GM21515 (cell line): ENCODE data around the gene PDZRN3.

Experiments
- ATAC-seq: cut with Tn5 transposase; IDR thresholded peaks from one replicate; pipeline ENCODE4 v1.9.1; 2021; ENCODE audit not compliant: unreplicated experiment

The PDZRN3 gene

GRCh38 chr3:73624821-73625665, at the start of gene PDZRN3:
Gene PDZRN3, minus strand, starts transcription at chr3:73624941.
- no peak for ATAC-seq

- no peak for ATAC-seq
Measured at GRCh38 chr3:73674280-73674679, 49.5 kb upstream of the PDZRN3 start.

DNA sequence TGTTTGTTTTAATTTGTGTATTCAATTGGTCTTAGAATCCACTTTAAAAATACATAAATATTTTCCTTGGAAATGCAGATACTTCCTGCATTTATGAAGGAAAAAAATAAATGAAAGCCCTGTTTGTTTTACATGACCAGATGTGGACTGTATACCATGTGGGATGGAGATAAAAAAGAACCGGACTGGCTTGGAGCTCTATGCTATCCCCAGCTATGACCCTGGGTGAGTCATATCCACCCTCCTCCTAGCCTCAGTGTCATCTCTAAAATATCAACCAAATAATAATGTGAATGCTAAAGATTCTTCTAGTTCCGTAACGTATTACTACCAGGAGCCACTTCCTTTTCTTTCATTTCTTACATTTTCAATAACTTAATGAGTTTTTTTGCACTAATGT, 44.5 kb upstream of the PDZRN3 start:
- ATAC-seq: no peak

GRCh38 chr3:73668391-73668790, 43.6 kb upstream of the PDZRN3 start:
- ATAC-seq: no peak

DNA sequence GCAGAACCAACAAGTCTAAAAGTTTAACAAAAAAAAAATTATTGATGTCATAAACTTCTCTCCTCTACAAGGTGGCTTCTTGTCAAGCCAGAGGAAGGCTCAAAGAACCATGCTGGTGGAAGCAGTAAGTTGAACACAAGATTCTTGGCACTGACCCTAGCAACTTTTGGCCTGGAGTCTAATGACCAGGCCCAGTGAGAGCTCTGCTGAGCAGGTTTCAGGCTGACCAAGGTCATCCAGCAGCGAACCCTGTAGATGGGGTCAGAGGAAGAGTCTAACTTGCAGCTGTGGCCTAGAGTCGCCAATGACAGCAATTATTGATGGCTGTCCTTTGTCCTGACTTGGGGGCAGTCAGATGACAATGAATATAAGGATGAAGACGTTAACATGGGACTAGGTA, 43.1 kb upstream of the PDZRN3 start:
- ATAC-seq: no peak

DNA sequence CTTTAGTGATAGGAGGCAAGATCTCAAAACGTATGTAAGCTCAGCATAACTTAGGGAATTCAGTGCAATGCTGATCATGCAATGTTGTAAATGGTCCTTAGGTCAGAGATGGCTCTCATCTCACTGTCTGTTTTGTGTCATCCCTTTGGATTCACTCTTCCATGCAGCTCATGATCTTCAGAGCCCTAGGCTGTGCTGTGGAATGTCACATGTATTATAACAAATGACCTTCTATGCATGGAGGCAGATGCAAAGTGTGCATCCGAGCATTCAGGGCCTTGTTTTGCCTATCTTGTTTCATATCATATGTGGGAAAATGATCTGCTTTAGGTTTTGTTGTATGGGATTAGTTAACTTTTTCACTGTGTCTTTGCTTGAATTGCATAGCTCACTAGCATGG, 40.5 kb upstream of the PDZRN3 start:
- ATAC-seq: no peak

GRCh38 chr3:73664389-73664788, 39.6 kb upstream of the PDZRN3 start:
- no peak for ATAC-seq

DNA sequence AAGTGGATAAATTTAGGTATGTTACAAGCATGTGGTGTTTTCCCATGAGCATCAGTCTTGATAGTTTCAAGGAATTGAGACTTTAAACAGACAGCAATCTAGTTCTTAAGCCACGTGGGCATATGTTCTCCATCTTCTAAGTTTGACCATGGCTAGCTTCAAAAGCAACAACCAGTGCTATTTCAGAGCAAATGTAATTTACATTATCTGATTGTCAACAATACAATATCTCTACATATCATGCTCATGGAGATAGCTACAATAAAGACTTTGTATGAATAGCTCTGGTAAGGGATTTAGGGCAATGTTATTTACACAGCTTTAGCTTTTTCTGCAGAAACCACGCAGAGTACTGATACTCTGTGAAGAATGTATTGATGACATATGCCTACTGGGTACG, 38.8 kb upstream of the PDZRN3 start:
- ATAC-seq: no peak

GRCh38 chr3:73661265-73661664, 36.5 kb upstream of the PDZRN3 start:
- ATAC-seq: no peak

DNA sequence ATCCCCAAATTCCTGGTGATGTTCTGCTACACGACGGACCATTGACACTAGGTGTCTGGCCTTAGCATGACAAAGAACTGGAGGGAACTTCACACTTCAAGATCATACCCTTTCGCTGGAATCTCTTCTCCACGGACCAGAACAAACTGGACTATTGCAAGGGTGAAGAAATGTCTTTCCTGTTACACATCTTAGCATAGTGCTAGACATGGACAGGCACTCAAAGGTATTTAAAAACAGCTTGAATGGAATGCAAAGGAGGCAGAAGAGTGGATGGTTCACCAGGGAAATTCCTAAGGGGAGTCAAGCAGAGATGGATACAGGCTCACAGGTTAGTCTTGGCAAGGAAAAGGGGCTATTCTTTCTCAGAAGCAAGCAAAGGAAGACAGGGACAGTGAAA, 33.5 kb upstream of the PDZRN3 start:
- ATAC-seq: no peak

DNA sequence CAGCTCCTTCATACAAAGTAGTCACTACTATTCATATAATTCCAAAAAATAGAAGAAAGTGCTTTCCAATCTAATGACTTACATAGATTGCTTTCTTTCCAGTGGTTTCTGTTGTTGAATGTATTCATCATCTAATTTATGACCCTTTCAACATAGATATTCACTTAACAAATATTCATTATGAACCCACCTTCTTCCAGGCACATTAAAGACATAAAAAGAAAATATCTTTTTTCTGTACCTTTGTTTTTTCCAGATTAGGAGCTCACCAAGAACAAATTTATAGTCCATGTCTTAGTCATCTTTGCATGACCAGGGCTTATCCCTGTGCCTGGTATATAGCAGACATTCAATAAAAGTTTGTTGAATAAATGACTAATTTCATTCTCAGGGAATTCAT, 32.4 kb upstream of the PDZRN3 start:
- no peak for ATAC-seq

GRCh38 chr3:73656241-73656890, 31.6 kb upstream of the PDZRN3 start:
- ATAC-seq: no peak

DNA sequence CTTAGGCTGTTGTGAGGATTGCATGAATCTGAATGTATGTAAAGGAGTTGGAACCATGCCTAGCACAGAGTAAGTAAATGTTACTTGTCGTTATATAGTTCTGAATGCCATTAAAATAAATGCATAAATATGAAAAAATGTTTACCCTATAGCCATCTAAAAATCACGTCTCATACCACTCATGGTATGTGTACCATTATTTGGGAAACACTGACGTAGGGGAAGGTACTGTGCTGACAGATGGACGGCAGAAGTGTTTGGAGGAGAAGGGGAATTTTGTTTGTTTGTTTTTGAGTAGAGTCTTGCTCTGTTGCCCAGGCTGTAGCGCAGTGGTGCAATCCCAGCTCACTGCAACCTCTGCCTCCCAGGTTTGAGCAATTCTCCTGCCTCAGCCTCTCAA, 30.5 kb upstream of the PDZRN3 start:
- no peak for ATAC-seq

- no peak for ATAC-seq
Measured at GRCh38 chr3:73653877-73654276, 29.1 kb upstream of the PDZRN3 start.

DNA sequence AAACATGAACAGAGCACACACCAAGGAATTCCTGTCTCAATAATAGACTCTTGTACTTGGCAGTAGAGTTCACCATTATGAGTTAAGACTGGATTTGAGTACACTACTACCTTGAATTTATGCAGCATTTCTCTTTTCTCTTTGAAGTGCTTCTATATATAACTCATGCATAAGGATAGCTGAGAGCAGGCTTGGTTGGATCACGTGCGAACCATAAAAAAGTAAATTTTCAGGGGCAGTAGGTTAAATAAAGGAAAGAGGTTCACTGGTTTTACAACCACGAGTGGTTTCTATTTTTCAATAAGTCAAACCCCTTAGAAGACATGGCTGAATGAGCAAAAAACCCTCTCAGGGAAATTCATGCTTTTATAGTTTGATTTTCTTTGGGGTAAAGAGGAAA, 28.6 kb upstream of the PDZRN3 start:
- no peak for ATAC-seq

DNA sequence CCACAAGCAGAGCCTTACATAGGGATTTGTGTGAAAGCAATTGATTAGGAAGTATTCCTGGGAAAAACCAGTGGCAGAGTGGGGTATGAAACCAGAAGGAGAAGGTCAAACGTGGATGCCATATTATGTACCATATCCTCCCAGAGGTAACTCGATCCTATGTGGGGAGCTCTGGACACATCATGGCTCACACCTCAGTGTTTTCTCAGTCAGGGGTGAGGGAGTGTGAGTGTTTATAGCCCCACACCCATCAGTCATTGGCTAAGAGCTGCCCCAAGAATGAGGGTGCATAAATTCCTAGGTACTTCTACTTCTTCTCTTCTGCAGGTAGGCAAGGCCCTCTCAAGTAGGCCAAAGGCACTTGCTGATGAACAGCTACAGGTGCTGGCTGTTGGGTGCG, 28.2 kb upstream of the PDZRN3 start:
- ATAC-seq: no peak

- no peak for ATAC-seq
Measured at GRCh38 chr3:73637042-73637441, 12.3 kb upstream of the PDZRN3 start.

DNA sequence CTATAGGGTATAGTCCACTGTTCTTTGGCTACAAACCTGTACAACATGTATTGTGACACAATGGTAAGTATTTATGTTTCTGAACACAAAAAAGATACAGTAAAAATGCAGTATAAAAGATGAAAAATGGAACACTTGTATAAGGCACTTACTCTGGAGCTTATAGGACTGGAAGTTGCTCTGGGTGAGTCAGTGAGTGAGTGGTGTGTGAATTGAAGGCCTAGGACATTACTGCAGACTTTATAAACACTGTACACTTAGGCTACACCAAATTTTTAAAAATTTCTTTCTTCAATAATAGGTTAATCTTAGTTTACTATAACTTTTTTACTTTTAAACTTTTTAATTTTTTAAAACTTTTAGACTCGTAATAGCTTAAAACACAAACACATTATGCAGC, 10.5 kb upstream of the PDZRN3 start:
- ATAC-seq: no peak

- ATAC-seq: no peak
Measured at GRCh38 chr3:73633916-73634344, 9.2 kb upstream of the PDZRN3 start.

GRCh38 chr3:73633453-73633852, 8.7 kb upstream of the PDZRN3 start:
- no peak for ATAC-seq

GRCh38 chr3:73626106-73626505, 1.4 kb upstream of the PDZRN3 start:
- ATAC-seq: no peak

- no peak for ATAC-seq
Measured at GRCh38 chr3:73624017-73624820, 522 bp downstream of the PDZRN3 start.
